Tongue (tissue), 3 donors: ENCODE measurements around the gene RNU2-1. TPM values are rescaled to one million over a fixed set of nuclear protein-coding genes. Genes with fewer than 3 reads are reported as not detected.
"Not testable (repeated sequence)": the region's sequence is repeated elsewhere in the genome, so short reads cannot be mapped to it uniquely, and the experiment has no call there.

Experiments
- DNase-seq: peaks from one replicate; pipeline ENCODE4 v3.0.0-alpha.2; 2015
- small RNA-seq: library from RNA; depleted of rRNA; stranded (forward); fragments of <200 nt; gene quantifications from one replicate; pipeline ENCODE3, GENCODE V24; 2014; ENCODE audit warnings: low replicate concordance
- total RNA-seq: library from RNA; depleted of rRNA; stranded (reverse); fragments of >200 nt; gene quantifications from one replicate; pipeline ENCODE4 v1.2.3, GENCODE V29; 2014

The RNU2-1 gene
- total RNA-seq, 1 donor from 2014 or later, result not detected

DNA sequence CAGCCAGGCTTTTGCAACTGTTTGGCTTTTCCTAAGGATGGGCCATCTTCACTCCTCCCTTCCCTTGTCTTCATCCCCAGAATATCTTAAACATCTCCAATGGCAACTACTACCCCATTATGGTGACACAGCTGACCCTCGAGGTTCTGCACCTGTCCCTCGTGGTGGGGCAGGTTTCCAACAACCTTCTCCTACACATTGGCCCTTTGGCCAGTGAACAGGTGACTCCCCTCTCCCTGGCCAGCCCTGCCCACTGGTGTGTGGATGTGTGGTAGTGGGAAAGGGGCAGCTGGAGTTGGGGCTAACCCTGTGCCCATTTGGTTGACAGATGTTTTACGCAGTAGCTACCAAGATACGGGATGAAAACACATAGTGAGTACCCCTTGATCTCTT lies 17.4 kb downstream of the RNU2-1 start:
- no peak for DNase-seq

DNA sequence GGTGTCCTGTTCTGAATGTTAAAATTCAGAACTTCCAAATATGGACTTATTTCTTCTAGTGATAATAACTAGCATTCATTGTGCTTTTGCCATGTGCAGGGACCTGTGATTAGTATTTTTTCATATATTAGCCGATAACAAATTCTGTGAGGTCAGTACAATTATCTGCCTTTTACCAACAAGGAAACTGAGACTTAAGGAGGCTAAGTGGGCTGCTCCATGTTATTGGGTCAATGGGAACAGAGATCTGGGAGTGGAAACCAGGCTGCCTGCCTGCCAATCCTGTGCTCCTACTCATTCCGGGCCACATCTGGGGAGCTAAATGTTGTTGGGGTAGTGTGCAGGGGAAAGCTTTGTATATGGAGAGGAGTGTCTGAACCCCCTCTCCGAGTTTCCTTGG lies 18.4 kb downstream of the RNU2-1 start:
- no peak for DNase-seq

DNA sequence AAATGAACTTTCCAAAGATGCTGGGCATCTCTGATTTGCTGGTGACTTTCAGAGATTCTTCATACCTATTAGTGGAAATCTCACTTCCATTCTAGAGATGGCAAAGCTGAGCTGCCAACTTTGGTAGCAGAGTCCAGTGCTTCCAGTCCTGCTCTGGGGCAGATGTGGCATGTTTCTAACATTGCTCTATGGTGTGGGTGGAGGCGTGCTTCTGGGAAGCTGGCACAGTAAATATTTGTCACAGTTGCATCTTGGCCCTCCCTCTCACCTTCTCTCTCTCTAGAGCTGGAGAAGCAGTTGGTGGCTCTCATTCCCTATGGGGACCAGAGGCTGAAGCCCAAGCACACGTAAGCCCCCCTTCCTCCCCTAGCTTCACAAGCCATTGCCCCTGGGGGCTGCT lies 20.2 kb downstream of the RNU2-1 start:
- DNase-seq, result no peak

DNA sequence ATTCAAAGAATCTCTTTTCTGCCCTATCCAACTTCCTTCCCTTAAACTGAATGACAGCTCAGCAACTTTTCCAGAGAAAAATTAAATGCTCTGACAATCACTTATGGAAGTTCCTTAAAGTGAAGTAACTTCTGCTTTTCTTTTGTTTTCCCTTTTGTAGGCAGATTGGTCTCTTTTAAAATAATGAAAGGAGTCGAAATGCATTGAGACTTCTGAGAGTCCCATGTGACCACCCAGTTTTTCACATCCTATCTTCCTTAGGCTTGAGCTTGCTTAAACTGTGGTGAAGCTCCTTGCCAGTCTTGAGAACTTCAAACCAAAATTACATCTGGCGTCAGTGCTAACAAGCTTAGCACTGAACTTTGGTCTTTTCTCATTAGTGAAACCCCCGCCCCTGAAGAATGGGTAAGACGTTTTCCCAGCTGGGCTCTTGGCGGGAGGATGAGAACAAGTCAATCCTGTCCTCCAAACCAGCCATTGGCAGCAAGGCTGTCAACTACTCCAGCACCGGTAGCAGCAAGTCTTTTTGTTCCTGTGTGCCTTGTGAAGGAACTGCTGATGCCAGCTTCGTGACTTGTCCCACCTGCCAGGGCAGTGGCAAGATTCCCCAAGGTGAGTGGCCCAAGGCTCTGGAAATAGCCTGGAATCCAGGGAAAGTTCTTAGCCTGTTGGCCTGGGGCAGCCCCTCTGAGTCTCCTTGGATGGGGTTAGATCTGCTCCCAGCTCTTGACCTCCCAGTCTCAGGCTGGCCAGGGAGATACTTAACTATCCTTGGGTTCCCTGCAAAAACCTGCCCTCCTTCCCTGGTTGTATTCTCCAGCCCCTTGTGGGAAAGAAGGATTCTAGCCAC lies 20.9 kb downstream of the RNU2-1 start:
- DNase-seq, result peak; percentile 9

DNA sequence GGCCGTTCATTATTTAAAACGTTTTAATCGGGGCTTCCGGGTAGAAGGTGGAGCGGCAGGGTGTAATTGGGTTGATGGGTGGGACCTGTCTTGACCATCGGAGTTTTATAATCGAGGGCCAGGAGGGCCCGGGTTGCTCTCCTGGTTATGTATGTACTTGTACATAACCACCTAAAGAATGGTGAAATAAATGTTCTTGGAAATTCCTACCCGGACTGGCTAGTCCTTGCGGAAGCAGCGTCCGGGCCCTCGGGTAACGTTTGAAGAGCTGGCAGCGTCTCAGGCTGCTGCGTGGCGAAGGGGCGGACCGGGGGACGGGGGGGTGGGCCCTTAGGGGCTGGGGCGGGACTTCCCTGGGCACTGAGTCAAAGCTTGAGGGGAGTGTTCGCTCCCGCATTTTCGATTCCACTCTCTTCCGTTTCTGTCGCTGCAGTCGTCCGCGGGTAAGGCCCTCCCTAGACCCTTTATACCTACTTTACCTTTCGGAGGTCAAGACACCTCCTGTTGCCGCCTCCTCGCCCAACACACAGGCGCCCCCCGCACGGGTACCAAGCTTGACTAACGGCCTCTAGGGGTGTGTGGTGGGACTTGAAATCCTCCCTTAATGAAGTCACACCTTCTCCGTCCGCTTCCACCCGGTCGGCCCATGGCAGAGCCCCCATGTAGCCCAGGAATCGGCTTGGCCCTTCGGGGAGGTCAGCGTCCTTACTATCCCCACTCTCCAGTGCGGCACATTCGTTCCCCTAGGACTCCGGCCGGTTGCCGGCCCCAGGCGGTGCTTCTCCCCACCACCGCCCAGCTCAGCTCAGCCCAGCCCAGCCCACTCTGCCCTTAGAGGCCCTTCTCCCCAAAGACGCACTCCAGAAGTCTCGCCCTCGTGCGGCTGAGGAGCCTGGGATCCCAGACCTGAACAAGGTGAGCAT lies 22.0 kb downstream of the RNU2-1 start, which contains the start of gene TMEM106A:
Gene TMEM106A (plus strand): TSS at position 396 of the 923 bp plus-strand sequence. CDS start 1,167 bp downstream, outside the sequence.
- peak; percentile 92 for DNase-seq

DNA sequence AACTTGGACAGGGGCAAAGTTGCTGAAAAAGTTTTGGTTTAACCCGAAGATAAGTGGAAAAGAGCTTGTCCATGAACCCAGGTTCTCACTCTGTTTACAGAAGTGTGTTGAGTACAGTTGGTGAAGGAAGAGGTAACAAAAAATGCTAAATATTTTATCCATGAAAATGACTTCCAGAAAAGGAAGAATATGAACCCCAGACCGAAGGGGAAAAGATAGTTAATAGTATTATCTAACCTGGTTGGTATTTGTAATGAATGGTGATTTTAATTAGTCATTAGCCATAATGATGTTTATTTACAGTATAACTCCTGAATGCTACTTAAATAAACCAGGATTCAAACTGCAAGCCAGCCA lies 22.7 kb downstream of the RNU2-1 start:
- DNase-seq, result no peak

DNA sequence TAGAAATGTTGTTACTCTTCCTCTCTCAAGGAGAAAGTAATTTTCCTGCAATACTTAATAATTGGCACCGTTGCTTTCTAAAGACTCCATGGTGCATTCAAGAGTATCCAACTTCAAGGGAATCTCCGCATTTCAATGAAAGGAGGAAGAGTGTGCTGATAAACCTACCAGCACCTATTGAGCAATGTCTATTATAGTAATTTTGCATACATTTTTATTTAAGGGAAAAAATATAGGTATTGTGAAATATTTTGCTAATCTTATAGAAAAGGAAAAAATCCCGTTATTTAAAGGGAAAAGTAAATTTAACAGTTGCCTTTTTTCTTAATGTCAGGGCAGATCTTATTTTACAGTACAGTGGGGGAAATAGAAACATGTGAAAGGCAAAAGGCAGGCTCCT lies 23.2 kb downstream of the RNU2-1 start:
- DNase-seq, result no peak

DNA sequence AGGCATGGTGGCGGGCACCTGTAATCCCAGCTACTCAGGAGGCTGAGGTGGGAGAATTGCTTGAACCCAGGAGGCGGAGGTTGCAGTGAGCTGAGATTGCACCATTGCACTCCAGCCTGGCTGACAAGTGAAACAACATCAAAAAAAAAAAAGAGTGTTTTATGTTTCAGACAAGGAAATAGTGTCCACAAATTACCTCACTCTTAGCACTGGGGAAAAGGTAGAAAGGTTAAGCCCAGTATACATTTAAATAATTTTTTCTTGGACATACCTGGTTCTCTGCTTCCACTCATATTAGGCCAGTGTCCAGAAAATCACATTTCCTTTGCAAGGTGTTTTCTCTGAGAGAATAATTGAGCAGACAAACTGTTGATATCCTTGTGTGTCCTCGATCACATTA lies 30.8 kb downstream of the RNU2-1 start:
- not testable (repeated sequence) for DNase-seq

DNA sequence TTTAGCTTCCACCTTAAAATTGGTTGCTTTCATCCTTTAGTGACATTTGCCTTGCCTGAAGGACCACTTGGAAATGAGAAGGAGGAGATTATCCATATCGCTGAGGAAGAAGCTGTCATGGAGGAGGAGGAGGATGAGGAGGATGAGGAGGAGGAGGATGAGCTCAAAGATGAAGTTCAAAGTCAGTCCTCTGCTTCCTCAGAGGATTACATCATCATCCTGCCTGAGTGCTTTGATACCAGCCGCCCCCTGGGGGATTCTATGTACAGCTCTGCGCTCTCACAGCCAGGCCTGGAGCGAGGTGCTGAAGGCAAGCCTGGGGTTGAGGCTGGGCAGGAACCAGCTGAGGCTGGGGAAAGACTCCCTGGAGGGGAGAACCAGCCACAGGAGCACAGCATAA lies 33.6 kb downstream of the RNU2-1 start:
- DNase-seq, result no peak

DNA sequence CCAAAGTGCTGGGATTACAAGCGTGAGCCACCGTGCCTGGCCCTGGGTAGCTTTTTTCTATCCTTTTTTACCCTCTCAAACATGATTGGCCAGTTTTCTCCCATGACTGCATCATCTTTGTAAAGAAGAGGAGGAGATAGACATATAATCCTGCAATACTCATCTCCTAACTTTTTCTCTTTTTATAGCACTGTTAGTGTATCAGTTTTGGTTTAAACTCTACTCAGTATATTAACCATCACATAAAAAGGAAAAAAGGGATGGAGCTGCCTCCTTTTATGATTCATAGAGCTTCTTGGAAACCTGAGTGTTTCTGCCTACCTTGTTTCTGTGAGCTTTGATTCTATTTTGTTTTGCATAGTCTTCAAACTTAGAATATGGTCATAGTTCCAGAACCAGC lies 34.1 kb downstream of the RNU2-1 start:
- DNase-seq, result no peak

DNA sequence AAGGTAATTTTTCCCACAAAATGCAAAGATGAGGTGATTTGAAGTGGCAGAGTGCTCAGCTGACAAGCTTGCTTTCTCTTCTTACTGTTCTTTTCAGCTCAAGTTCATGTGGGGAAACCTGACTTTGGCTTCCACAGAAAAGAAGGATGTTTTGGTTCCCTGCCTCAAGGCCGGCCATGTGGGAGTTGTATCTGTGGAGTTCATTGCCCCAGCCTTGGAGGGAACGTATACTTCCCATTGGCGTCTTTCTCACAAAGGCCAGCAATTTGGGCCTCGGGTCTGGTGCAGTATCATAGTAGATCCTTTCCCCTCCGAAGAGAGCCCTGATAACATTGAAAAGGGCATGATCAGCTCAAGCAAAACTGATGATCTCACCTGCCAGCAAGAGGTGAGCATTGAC lies 40.5 kb downstream of the RNU2-1 start:
- no peak for DNase-seq

DNA sequence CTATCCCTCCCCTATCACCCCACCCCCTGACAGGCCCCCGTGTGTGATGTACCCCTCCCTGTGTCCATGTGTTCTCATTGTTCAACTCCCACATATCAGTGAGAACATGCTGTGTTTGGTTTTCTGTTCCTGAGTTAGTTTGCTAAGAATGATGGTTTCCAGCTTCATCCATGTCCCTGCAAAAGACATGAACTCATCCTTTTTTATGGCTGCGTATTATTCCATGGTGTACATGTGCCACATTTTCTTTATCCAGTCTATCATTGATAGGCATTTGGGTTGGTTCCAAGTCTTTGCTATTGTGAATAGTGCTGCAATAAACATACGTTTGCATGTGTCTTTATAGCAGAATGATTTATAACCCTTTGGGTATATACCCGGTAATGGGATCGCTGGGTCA lies 47.1 kb downstream of the RNU2-1 start:
- not testable (repeated sequence) for DNase-seq

DNA sequence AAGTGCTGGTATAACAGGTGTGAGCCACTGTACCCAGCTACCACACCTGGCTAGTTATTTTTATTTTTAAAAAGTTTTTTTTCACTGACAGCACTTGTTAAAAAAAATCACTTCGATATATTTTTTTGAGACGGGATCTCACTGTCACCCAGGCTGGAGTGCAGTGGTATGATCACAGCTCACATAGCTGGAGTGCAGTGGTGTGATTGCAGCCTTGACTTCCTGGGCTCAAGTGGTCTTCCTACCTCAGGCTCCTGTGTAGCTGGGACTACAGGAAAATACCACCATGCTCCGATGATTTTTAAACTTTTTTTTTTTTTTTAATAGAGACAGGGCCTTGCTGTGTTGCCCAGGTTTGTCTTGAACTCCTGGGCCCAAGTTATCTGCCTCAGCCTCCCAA lies 49.9 kb downstream of the RNU2-1 start:
- DNase-seq, result no peak

Small RNA genes within 50 kb of the gene (small RNA-seq; reads per million reads assigned to genes)
- gene RF00004, result not detected
- gene RNU2-1, result not detected

Other genes starting within 250 kb of the RNU2-1 start
- 1,583 TPM for gene RPL27, start 235.6 kb downstream of the RNU2-1 start, total RNA-seq
- gene IFI35, start 227.2 kb downstream of the RNU2-1 start, total RNA-seq, result 6.7 TPM
- 66.7 TPM for gene VAT1, start 211.6 kb downstream of the RNU2-1 start, total RNA-seq
- gene RND2, start 208.7 kb downstream of the RNU2-1 start, total RNA-seq, result 0.92 TPM
- gene BRCA1, start 108.6 kb downstream of the RNU2-1 start, total RNA-seq, result 21.4 TPM
- gene NBR1, start 62.8 kb downstream of the RNU2-1 start, total RNA-seq, result 102 TPM
- gene TMEM106A, start 22.1 kb downstream of the RNU2-1 start, total RNA-seq, result 5.7 TPM
- not detected for gene CCDC200, start 5.4 kb downstream of the RNU2-1 start, total RNA-seq
- 13.8 TPM for gene ARL4D, start 165.0 kb upstream of the RNU2-1 start, total RNA-seq
- gene DHX8, start 250.0 kb upstream of the RNU2-1 start, total RNA-seq, result 34.4 TPM